Breast epithelium (tissue), 3 donors: ENCODE results near the gene KXD1.

Experiments
- POLR2A ChIP-seq: fragments of 450-650 bp; IDR thresholded peaks from one replicate; pipeline ENCODE4 v1.6.1; 2016; ENCODE audit warnings: antibody characterized with exemption, mild to moderate bottlenecking, moderate library complexity
- POLR2AphosphoS5 ChIP-seq, 3 donors: sonication (generic); formaldehyde crosslinking; IDR thresholded peaks; one replicate each; pipeline ENCODE4 v1.6.1; 2017; ENCODE audit warnings: antibody characterized with exemption in 3 of 3
- TF ChIP-seq, protein P1 (sequence below), 3 donors: fragments of 450-650 bp; IDR thresholded peaks; one replicate each; pipeline ENCODE4 v1.5.1; 2016 to 2017; ENCODE audit warnings: antibody characterized with exemption in 3 of 3, mild to moderate bottlenecking in 3 of 3, moderate library complexity in 3 of 3

- TF ChIP-seq, protein P1, sequence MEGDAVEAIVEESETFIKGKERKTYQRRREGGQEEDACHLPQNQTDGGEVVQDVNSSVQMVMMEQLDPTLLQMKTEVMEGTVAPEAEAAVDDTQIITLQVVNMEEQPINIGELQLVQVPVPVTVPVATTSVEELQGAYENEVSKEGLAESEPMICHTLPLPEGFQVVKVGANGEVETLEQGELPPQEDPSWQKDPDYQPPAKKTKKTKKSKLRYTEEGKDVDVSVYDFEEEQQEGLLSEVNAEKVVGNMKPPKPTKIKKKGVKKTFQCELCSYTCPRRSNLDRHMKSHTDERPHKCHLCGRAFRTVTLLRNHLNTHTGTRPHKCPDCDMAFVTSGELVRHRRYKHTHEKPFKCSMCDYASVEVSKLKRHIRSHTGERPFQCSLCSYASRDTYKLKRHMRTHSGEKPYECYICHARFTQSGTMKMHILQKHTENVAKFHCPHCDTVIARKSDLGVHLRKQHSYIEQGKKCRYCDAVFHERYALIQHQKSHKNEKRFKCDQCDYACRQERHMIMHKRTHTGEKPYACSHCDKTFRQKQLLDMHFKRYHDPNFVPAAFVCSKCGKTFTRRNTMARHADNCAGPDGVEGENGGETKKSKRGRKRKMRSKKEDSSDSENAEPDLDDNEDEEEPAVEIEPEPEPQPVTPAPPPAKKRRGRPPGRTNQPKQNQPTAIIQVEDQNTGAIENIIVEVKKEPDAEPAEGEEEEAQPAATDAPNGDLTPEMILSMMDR (IDR thresholded peaks at IDR 0.05), result no peak
- no peak for TF ChIP-seq POLR2A
- no peak for TF ChIP-seq POLR2AphosphoS5 (IDR thresholded peaks at IDR 0.05)
Measured at GRCh38 chr19:18559685-18560084, 2.0 kb downstream of the KXD1 start.
